NCI-H128 (cell line): Measurements from ENCODE around the gene LENG8.
"Not testable (repeated sequence)": the region's sequence is repeated elsewhere in the genome, so short reads cannot be mapped to it uniquely, and the experiment has no call there.

Experiments
- DNase-seq: peaks from one replicate; lab custom pipeline; 2025; ENCODE audit not compliant: unreplicated experiment; lab: John Stamatoyannopoulos, UW

The LENG8 gene

DNA sequence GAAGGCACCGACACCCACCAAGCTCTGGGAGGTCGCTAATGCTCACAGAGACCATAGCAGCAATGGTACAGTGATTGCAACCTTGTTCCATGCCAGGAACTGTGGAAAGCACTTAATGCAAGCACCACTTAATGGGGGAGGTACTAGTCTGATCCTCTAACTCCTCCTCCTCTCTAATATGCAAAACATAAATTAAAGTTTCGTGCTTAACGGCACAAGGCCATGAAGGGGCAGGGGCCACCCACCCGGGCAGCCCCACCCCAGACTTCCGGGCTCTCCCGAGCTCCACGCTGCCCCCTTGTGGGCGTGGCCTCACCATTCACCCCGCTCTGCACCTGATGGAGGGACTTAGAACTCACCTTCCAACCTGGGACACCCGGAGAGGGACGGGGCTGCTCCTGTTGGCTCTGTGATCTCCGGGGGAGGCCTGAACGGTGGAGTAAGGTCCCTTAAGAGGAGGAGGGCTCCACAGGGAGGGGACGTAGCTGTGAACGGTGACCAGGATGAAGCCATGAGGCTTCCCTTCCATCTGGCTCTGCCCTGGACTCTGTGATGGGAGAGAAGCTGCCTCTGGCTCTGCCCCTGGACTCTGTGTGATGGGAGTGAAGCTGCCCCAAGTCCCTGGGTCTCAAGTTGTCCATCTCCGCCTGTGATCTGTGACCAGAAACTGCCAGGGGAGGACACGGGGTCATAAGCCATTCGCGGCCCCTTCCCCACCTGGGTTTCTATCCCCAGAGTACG is 60.4 kb downstream of the LENG8 start:
- not testable (repeated sequence) for DNase-seq
